Astrocyte (in vitro differentiated cells and primary cell): ENCODE results near the gene ADIPOR2.

Experiments
- CTCF ChIP-seq: IDR thresholded peaks from 2 replicates; pipeline ENCODE4 v1.5.1; 2011; ENCODE audit warnings: low read depth, mild to moderate bottlenecking, inconsistent platforms, low read length, moderate library complexity; ENCODE audit not compliant: insufficient read depth
- EZH2 ChIP-seq: IDR thresholded peaks from 2 replicates; pipeline ENCODE4 v1.6.1; 2012; ENCODE audit warnings: mild to moderate bottlenecking, low read length, inconsistent platforms; ENCODE audit not compliant: insufficient read depth

GRCh38 chr12:1836241-1836803 lies 145.5 kb downstream of the ADIPOR2 start:
- TF ChIP-seq CTCF (no peak), EZH2 (no peak)
